LoVo (cell line): ENCODE measurements around the gene SPAG7.

ENCODE experiments used
- DNase-seq: peaks from one replicate; pipeline ENCODE4 v3.0.0-alpha.2; 2016; ENCODE audit warnings: low spot score

SPAG7 gene

GRCh38 chr17:4974115-4974670 lies 6.6 kb upstream of the SPAG7 start:
- DNase-seq: no peak

DNA sequence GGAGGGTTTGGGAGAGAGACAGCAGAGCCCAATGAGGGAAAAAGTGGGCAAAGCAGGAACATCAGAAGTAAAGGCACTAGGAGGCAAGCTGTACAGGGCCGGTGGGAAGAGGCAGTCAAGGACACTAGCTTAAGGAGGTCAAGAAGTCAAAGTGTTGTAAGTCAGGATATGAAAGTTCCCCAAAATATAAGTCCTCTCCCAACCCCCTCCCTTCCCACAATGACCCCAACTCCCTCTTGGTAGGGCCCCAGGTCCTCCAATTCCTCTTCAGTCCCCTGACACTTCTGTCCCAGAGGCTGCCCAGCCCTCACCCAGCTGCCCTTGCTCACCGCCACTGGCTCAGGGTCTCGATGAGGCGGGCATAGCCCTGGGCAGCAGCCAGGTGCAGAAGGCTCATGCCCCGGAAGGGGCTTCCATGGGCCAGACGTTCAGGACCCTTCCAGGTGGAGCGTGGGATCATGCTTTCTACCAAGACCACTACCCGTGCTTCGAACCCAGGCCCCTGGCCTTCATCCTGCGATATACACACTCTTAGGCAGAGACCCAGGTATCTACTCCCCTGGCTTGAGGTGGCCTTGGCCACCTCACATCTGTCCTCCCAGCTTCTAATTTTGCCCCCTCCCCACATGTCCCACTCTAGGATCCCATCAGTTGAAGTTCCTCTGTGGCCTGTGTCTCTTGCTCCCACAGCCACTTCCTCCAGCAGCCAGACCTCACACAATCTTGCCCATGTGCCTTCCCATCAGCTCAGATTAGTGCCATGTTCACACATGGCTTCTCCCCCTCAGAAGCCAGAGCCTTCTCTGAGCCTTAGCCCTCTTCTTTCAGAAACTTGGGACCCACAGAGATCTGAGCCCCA lies 5.9 kb upstream of the SPAG7 start:
- no peak for DNase-seq

GRCh38 chr17:4972752-4973151 lies 5.1 kb upstream of the SPAG7 start:
- DNase-seq: no peak

DNA sequence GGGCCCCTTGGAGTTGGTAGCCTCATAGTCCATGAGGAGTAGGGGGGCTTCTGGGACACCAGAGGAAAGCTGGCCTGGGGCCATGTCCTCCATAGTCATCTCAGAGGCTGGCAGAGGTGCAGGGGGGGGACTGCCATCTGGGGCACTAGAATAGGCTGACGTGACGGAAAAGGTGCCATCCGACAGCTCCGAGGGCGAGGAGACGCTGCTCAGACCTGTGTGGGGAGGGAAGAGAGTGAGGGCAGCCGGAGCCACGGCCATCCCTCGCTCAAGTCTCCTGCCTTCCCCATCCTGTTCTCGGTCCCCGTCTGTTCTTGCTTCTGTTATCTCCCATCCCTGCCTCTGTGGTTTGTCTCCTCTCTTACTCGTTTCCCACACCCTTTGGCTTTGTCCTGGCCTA lies 4.7 kb upstream of the SPAG7 start:
- DNase-seq: no peak

GRCh38 chr17:4971826-4972225 lies 4.2 kb upstream of the SPAG7 start:
- DNase-seq: no peak

GRCh38 chr17:4970273-4970672 lies 2.7 kb upstream of the SPAG7 start:
- DNase-seq: no peak

- DNase-seq: no peak
Measured at GRCh38 chr17:4969551-4970173, 2.0 kb upstream of the SPAG7 start.

GRCh38 chr17:4969047-4969550 lies 1.5 kb upstream of the SPAG7 start:
- peak; percentile 51 for DNase-seq

DNA sequence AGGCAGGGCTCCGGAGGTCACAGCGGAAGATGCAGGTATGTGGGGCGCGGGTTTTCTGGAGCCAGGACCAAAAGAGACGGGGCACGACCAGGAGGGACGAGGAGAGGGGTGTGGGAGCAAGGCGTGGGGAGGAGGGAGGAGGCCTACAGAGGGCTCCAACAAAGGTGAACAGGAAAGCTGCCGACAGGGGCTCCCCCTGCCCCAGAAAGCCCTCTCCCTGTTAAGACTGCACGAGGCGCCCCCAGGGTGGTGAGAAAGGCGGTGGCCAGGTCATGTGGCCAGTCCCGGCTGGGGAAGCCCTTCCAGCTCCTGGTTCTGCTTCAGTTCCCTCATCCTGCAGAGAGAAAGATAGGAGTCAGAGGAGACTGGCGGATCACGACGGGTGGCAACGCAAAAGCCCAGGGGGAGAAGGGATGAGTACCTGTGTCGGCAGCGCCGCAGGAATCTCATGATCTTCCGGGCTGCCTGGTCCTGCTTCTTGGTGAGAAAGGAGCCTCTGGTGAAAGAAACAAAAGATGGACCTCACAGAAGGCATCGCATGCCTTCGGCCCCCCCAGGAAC lies 949 bp upstream of the SPAG7 start:
- DNase-seq: no peak

DNA sequence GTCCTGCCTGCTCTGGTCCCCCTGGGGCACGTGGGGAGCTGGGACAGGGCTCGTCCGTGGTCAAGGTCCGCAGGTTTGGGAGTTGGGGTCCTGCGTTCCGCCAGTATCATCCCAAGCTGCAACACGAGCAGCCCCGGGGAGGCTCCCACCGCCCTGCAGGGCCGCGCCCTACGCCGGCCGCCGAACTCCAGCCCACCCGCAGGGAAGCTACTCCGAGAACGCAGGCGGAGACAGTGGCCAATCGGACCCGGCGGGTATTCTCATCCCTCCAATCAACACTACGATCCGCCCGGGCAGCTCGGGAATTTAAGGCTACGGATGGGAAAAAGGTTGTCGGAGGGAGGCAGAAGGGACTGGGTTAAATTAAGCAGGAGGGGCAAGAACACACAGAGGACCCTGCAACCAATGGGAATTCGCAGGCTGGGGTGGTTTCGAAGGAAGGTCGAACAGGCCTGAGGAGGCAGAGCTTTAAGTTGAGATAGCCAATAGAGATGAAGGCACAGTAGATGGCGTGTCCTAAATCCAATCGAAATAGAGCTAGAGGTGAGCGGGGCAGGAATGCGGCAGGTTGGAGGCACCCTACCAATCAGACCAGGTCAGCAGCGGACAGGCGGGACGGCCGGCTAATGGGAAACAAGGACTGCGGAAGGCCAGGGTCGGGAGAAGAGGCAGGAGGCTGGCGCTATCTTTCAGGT lies 626 bp downstream of the SPAG7 start:
- DNase-seq: peak; percentile 99

GRCh38 chr17:4965311-4965986 lies 2.2 kb downstream of the SPAG7 start:
- DNase-seq: no peak

- DNase-seq: no peak
Measured at GRCh38 chr17:4960279-4960922, 7.2 kb downstream of the SPAG7 start.

- DNase-seq: no peak
Measured at GRCh38 chr17:4959261-4959965, 8.2 kb downstream of the SPAG7 start.

- DNase-seq: no peak
Measured at GRCh38 chr17:4958102-4958501, 9.5 kb downstream of the SPAG7 start.

DNA sequence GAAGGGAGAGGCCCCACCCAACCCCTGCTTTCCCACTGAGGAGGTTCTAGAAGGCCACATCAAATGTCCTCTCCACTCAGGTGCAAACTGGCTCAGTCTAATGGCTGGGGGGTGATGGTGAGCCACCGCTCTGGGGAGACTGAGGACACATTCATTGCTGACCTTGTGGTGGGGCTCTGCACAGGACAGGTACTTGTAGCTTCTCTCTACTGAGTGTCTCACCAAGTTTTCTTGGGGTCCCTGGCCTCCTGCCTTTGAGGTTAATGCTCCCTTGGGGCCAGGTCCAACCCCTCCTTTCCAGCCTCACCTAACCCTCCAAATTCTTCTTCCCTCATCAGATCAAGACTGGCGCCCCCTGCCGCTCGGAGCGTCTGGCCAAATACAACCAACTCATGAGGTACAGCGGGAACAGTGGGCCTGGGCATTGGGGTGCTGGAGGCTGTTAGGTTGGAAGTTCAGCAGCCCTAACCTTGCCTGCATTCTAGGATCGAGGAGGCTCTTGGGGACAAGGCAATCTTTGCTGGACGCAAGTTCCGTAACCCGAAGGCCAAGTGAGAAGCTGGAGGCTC lies 11.0 kb downstream of the SPAG7 start:
- no peak for DNase-seq

GRCh38 chr17:4955091-4955490 lies 12.5 kb downstream of the SPAG7 start:
- DNase-seq: no peak

DNA sequence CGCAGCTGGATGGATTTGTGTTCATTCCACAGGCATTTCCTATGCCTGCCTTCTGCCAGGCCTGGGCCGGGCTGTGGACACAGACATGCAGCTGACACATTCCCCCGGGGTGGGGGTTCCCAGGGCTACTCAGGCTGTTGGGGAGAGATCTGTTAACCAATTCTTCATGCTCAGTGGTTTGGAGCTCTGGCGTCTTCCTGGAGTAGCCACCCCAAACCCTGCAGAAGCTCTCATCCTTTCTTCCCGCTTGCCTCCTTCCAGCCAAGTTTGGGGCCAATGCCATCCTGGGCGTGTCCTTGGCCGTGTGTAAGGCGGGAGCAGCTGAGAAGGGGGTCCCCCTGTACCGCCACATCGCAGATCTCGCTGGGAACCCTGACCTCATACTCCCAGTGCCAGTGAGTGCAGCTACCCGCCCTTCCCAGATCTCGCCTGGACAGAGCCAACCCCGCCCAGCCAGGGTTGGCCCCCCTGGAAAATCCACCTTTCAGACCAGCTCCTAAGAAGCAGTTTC lies 14.1 kb downstream of the SPAG7 start:
- DNase-seq: no peak

- DNase-seq: no peak
Measured at GRCh38 chr17:4951486-4951885, 16.1 kb downstream of the SPAG7 start.

DNA sequence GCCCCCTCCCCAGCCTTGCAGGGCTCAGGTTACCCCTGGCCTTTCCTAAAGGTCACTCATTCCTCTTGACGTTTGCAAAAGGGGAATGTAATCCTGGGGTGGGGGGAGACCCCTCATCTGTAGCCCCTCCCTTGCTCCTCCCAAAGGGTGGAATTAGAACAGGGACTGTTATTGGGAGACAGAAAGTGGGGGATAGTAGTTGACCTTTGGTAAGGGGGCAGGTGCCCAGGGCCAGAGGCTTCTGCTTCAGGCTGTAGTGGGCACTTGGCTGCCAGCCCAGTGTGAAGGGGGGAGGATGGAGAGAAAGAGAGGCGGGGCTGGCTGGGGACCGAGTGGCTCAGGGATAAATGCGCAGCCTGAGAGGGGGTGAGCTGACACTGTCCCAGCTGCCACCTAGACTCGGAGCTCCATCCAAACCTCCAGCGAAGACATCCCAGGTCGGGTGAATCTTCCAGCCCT lies 16.8 kb downstream of the SPAG7 start, which contains the start of gene ENO3:
Gene ENO3, plus strand, starts transcription at position 374 of the 459 bp plus-strand sequence. CDS start 711 bp downstream, outside the sequence.
- no peak for DNase-seq
